ENCODE data around the gene HNRNPUL2.

DNA sequence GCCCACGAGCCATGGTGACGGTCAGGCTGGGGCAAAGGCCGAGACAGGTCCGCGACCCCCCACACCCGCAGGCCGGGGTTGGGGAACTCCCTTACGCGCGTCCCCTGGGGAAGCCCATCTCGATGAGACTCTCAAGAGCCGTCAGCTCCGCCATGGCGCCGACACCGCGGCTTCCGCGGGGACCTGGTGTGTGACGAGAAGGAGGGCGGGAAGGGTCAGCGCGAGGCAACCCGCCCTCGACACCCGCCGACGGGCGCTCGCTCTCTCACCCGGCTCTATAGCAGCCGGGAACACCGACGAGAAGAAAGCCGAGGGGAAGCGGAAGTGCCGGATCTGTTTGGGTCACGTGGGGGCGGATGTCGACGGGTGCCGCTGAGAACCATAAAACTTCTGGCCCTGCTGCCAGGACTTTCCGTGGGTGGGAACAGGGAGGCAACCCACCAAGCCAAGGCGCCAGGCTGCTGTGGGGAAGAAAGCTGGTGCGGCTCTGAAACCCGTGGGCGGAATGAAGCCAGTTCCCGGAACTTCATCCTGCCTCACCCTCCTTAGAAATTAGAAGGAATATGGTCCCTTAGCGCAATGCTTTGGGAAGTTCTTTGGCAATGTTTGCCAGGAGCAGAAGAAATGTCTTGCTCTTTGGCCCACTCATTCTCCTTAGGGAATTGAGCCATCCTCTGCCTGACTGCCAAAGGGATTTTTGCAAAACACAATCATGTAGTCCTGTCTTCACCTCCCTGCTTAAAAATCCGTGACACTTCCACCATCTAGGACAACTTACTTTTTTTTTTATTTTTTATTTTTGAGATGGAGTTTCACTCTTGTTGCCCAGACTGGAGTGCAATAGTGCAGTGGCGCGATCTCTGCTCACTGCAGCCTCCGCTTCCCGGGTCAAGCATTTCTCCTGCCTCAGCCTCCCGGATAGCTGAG lies 48.2 kb downstream of the HNRNPUL2 start, which contains the start of gene UBXN1:
- TF ChIP-seq CTCF (conservative IDR thresholded peaks at IDR 0.05; ENCODE audit: low read length) (no peak), EZH2phosphoT487 (IDR thresholded peaks at IDR 0.05; ENCODE audit: borderline replicate concordance, low read depth, low read length) (no peak)
